ENCODE data around the gene LILRB4. TPM values are rescaled to one million over a fixed set of nuclear protein-coding genes. Genes with fewer than 3 reads are reported as not detected.

The LILRB4 gene
- total and polyA plus RNA-seq, 9 of the 15 experiments (the other 6 are each of a cell fraction or from before 2014, with no cell fraction given) = not detected

DNA sequence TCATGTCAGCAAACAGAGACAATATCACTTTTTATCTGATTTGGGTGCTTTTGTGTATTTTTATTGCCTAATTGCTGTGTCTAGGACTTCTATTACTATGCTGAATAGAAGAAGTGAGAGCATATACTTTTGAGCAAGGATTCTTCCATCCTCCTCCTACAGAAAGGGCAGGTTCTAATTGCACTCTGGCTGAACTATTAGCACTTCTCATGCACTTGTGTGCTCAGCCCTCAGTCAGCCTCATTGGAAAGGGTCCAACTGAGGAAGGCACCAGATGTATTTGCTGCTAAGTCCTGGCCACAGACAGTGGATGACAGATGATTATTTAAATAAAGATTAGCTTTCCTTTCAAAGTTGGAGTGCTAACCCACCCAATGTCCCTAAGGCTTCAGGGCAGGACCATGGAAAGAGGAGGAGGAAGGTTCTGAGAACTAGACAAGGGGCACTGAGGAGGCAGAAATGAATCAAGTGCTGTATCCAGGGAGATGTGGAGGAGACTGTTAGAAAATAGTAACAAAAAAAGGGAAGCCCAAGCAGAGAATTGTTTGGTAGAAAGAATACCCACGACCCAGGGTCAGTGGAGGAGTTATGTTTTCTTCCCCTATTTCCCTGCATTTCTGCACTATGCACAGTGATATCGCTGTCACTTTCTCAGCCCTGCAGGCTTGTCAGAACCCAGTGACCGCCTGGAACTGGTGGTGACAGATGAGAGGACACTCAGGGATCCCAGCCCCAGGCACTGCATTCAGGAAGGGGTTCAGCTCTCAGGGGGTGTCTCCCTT lies 8.0 kb downstream of the LILRB4 start (continued):
- no peak for TF ChIP-seq GTF2B (IDR thresholded peaks at IDR 0.05; ENCODE audit: extremely low read depth, insufficient read length)

DNA sequence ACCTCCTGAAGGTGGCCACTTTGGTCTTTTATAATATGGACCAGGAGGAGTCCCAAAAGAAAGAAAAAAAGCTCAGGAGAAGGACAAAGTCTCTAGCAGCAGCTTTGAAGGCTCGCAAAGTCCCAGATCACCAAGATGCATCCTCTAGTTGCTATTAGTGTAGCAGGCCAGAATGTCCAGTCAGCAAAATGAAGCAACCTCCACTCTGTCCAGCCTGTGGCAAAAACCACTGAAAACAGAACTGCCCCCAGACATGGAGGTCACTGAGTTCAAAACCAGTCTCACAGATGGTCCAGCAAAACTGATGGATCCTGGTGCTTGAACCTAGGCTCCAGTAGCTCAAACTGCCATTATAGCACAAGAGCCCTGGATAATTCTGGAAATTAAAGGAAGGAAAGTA lies 10.4 kb downstream of the LILRB4 start:
- H3K27ac ChIP-seq (ENCODE audit: extremely low read depth, low read depth, low read length) = no peak overlapping the region
- H3K9me1 ChIP-seq (ENCODE audit: control insufficient read depth, insufficient read depth, low read length) = no peaks in the 10 kb centered on the region
- no peak for DNase-seq (ENCODE audit: extremely low read depth in 1 of 4, low spot score in 3 of 4)
- WGBS (ENCODE audit: insufficient coverage, low coverage, missing lambda C conversion rate) = 0% methylated on average over 1 of the region's 1 CpG
- no peak overlapping the region for H3K9ac ChIP-seq (ENCODE audit: insufficient read depth in 1 of 2, low read depth in 2 of 2, low read length in 2 of 2)
- in situ Hi-C loops (cut with MboI) = loop anchor here (10.0 to 25.0 kb wide), 2 partner anchors 188 to 764 kb away; partner anchors contain the start of gene SHISA7
- peaks cover 2 to 19% of the 10 kb centered on the region in 2 experiments; a peak in 4 of 5 replicates for H3K27me3 ChIP-seq (ENCODE audit: control insufficient read depth in 2 of 2, insufficient read depth in 2 of 2, low read length in 2 of 2)
- H3K4me3 ChIP-seq = no peak overlapping the region
- H4K20me1 ChIP-seq (replicated peaks; ENCODE audit: control insufficient read depth, insufficient read depth, low read length) = no peaks in the 10 kb centered on the region
- H3K79me2 ChIP-seq (ENCODE audit: control insufficient read depth, insufficient read depth, low read length) = no peaks in the 10 kb centered on the region
- no peak for TF ChIP-seq ZNF699 (CRISPR knock-in tag; IDR thresholded peaks at IDR 0.05; ENCODE audit: insufficient replicate concordance)
- peak; percentile 83 for TF ChIP-seq C11orf30 (IDR thresholded peaks at IDR 0.05; ENCODE audit: low read depth)
- no peak for TF ChIP-seq NCOA2 (IDR thresholded peaks at IDR 0.05; ENCODE audit: partially characterized antibody in 2 of 2)
- TF ChIP-seq DNMT1 (IDR thresholded peaks at IDR 0.05) = no peak
- peak; percentile 86 for TF ChIP-seq ZNF316 (IDR thresholded peaks at IDR 0.05)
- peak; percentile 79 for TF ChIP-seq MAFK (IDR thresholded peaks at IDR 0.05; ENCODE audit: low read length)
- TF ChIP-seq MAFF (IDR thresholded peaks at IDR 0.05; ENCODE audit: low read length) = peak; percentile 69
- peak; percentile 77 for TF ChIP-seq MAFG (tag; conservative IDR thresholded peaks at IDR 0.05)
- no peak for ATAC-seq
- no peaks in the 10 kb centered on the region for H3K9me3 ChIP-seq (replicated peaks; ENCODE audit: control insufficient read depth, insufficient read depth, low read depth, low read length)
- H3K4me1 ChIP-seq (replicated peaks in 1 of 2; ENCODE audit: control insufficient read depth in 2 of 2, insufficient read depth in 2 of 2, low read length in 2 of 2) = no peaks in the 10 kb centered on the region
- H3K4me2 ChIP-seq (ENCODE audit: insufficient read depth, low read length) = no peak overlapping the region
- FAIRE-seq = no peak
- H3K36me3 ChIP-seq (ENCODE audit: control insufficient read depth, insufficient read depth, low read length) = no peaks in the 10 kb centered on the region
- no TSS peak for BruUV-seq (replicated peaks)
- no peak overlapping the region for H2AFZ ChIP-seq (ENCODE audit: low read depth, low read length)
- POLR2A ChIA-PET = interaction anchor here (0.9 kb wide), 1 partner anchor 345 kb away, joined by 3 read pairs; no protein-coding TSS in a partner anchor
- CTCF ChIA-PET (ENCODE audit: low intra/inter-chr PET ratio) = interaction anchor here (1.2 kb wide), 1 partner anchor 427 kb away, joined by 3 read pairs; no protein-coding TSS in a partner anchor
- intact Hi-C loops (cut with micrococcal nuclease) = loop anchor here (10.0 kb wide), 1 partner anchor 212 kb away; no protein-coding TSS in a partner anchor

Measured in K562 (cell line).